Tibial nerve (tissue), 4 donors: ENCODE results near the gene TOP2A. TPM values are rescaled to one million over a fixed set of nuclear protein-coding genes. Genes with fewer than 3 reads are reported as not detected.

Experiments used
- DNase-seq, 2 donors: peaks; one replicate each; pipeline ENCODE4 v3.0.0-alpha.2; 2019; ENCODE audit warnings: low spot score in 2 of 2
- H3K27ac ChIP-seq, 4 donors: fragments of 200-600 bp; sonication (generic) in 3 of 4; one replicate each; pipeline ENCODE4 v1.5.1; 2017 to 2019; ENCODE audit warnings: mild to moderate bottlenecking in 1 of 4
- H3K27me3 ChIP-seq, 2 donors: fragments of 200-600 bp; sonication (generic) in 1 of 2; one replicate each; pipeline versions ENCODE4 v1.5.1 to v1.6.0; 2017 to 2019
- H3K36me3 ChIP-seq, 3 donors: fragments of 200-600 bp; sonication (generic); one replicate each; pipeline ENCODE4 v1.5.1; 2018 to 2019
- H3K4me1 ChIP-seq, 4 donors: fragments of 200-600 bp; sonication (generic) in 3 of 4; one replicate each; pipeline ENCODE4 v1.5.1; 2017 to 2019
- H3K4me3 ChIP-seq, 4 donors: fragments of 200-600 bp; sonication (generic) in 3 of 4; one replicate each; pipeline ENCODE4 v1.5.1; 2017 to 2019; ENCODE audit warnings: mild to moderate bottlenecking in 1 of 4, moderate library complexity in 1 of 4
- H3K9me3 ChIP-seq, 4 donors: fragments of 200-600 bp; sonication (generic) in 3 of 4; one replicate each; pipeline ENCODE4 v1.5.1; 2017 to 2019
- EP300 ChIP-seq, 2 donors: sonication (generic); formaldehyde crosslinking; IDR thresholded peaks; one replicate each; pipeline ENCODE4 v1.6.1; 2017; ENCODE audit warnings: antibody characterized with exemption in 2 of 2, mild to moderate bottlenecking in 1 of 2
- POLR2A ChIP-seq, 2 donors: fragments of 450-650 bp; IDR thresholded peaks; one replicate each; pipeline ENCODE4 v1.6.1; 2017; ENCODE audit warnings: antibody characterized with exemption in 2 of 2, mild to moderate bottlenecking in 2 of 2, moderate library complexity in 2 of 2
- WGBS, 2 donors: methylation state at CpG; one replicate each; pipeline ENCODE4 v1.1.5; 2018; 5-methylcytosine and 5-hydroxymethylcytosine counted together
- total RNA-seq, 4 donors: library from RNA; depleted of rRNA; stranded (reverse); fragments of >200 nt; gene quantifications; one replicate each; pipeline ENCODE4 v1.1.0, GENCODE V29; 2016
- TF ChIP-seq, protein P1 (sequence below), 5 experiments: fragments of 200-600 bp in 3 of 5; fragments of 450-650 bp in 2 of 5; sonication (generic) in 3 of 5; IDR thresholded peaks; one replicate each; pipeline ENCODE4 v1.5.1; 2016 to 2019; ENCODE audit warnings: antibody characterized with exemption in 5 of 5, mild to moderate bottlenecking in 3 of 5, moderate library complexity in 2 of 5

Gene TOP2A
- total RNA-seq, 4 donors from 2014 or later, result 0.21 to 7.1 (median 2.6) TPM

GRCh38 chr17:40351359-40352236 is 66.1 kb downstream of the TOP2A start:
- Histone ChIP-seq H3K9me3 (no peaks in the 10 kb centered on the region), H3K4me3 (no peak overlapping the region), H3K27me3 (no peaks in the 10 kb centered on the region), H3K36me3 (peaks cover 0 to 60% (median 9%) of the 10 kb centered on the region in 3 donors), H3K4me1 (peaks cover 7 to 91% (median 74%) of the 10 kb centered on the region in 4 donors), H3K27ac (peak overlapping the region in 3 of 4 donors; percentile 96 to 98 (median 96))
- DNase-seq, result no peak
- 50 to 55% methylated on average over 27 of the region's 27 CpGs for WGBS, 2 donors
- TF ChIP-seq, protein P1, sequence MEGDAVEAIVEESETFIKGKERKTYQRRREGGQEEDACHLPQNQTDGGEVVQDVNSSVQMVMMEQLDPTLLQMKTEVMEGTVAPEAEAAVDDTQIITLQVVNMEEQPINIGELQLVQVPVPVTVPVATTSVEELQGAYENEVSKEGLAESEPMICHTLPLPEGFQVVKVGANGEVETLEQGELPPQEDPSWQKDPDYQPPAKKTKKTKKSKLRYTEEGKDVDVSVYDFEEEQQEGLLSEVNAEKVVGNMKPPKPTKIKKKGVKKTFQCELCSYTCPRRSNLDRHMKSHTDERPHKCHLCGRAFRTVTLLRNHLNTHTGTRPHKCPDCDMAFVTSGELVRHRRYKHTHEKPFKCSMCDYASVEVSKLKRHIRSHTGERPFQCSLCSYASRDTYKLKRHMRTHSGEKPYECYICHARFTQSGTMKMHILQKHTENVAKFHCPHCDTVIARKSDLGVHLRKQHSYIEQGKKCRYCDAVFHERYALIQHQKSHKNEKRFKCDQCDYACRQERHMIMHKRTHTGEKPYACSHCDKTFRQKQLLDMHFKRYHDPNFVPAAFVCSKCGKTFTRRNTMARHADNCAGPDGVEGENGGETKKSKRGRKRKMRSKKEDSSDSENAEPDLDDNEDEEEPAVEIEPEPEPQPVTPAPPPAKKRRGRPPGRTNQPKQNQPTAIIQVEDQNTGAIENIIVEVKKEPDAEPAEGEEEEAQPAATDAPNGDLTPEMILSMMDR (IDR thresholded peaks at IDR 0.05), result no peak
- no peak for TF ChIP-seq POLR2A (IDR thresholded peaks at IDR 0.05)
- TF ChIP-seq EP300 (IDR thresholded peaks at IDR 0.05), result no peak

GRCh38 chr17:40350689-40351358 is 66.9 kb downstream of the TOP2A start:
- no peak for DNase-seq
- peaks cover 7 to 91% (median 77%) of the 10 kb centered on the region in 4 donors for H3K4me1 ChIP-seq
- peaks cover 0 to 53% (median 9%) of the 10 kb centered on the region in 3 donors for H3K36me3 ChIP-seq
- no peaks in the 10 kb centered on the region for H3K27me3 ChIP-seq
- H3K27ac ChIP-seq, result peak overlapping the region; percentile 32 to 98 (median 96)
- no peak overlapping the region for H3K4me3 ChIP-seq
- no peaks in the 10 kb centered on the region for H3K9me3 ChIP-seq
- TF ChIP-seq, protein P1 (IDR thresholded peaks at IDR 0.05), result no peak
- TF ChIP-seq EP300 (IDR thresholded peaks at IDR 0.05) (no peak), POLR2A (IDR thresholded peaks at IDR 0.05) (no peak)
- 36 to 39% methylated on average over 17 of the region's 17 CpGs for WGBS, 2 donors

DNA sequence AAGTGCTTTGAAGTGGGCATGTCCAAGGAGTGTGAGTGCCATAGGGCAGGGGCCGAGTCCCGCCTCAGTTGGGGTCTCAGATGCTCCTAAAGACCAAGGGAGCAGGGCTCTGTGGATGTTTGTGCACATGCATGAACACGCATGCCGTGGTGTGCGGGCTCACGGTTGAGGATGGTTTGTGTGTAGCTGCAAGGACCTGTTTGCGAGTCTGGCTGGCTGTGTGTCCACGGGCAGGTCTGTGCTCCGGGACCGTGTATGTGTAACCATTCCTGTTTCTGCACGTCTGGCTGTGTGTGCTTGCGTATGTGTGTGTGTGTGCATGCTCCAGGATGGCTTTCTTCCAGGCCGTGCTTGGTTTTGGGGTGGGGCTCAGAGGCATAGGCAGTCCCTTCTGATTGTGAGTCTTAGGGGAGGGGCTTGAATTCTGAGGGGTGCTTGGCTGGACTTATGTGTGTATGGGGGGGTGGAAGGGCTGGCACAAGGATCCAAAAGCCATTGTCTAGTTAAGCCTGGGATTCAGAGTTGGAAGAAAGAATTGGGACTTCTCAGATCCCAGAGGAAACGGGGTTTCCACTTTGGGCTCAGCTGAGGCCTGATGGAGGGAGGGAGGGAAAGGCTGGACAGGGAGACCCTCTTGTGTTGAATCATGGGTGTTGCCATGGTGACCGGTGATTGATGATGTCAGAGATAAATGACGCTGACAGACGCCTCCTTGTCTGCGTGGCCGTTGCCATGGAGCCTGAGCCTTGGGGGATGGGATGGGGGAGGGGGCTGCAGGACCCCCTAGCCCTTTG is 67.6 kb downstream of the TOP2A start:
- WGBS, 2 donors, result 25 to 45% methylated on average over 19 of the region's 19 CpGs
- Histone ChIP-seq H3K27ac (peak overlapping the region; percentile 32 to 98 (median 96)), H3K4me3 (no peak overlapping the region), H3K9me3 (no peaks in the 10 kb centered on the region), H3K36me3 (peaks cover 0 to 46% (median 9%) of the 10 kb centered on the region in 3 donors), H3K27me3 (no peaks in the 10 kb centered on the region), H3K4me1 (peaks cover 7 to 91% (median 75%) of the 10 kb centered on the region in 4 donors)
- TF ChIP-seq EP300 (IDR thresholded peaks at IDR 0.05) (no peak), POLR2A (IDR thresholded peaks at IDR 0.05) (no peak)
- TF ChIP-seq, protein P1 (IDR thresholded peaks at IDR 0.05), result no peak
- DNase-seq, result no peak

DNA sequence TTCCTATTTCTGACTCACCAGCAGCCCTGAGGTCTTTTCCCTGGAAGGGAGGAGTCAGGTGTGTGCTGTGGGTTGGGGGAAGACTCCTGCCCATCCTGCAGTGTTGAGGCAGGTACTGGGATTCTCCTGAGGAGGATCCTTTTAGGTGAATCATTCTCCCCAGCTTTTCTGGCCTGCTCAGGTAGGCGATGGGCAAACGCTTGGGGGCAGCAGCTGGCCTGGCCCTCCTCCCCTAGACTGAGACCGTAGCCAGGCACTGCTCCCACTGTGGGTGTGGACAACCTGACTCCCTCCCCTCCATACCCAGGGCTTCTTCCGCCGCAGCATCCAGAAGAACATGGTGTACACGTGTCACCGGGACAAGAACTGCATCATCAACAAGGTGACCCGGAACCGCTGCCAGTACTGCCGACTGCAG is 68.2 kb downstream of the TOP2A start:
- TF ChIP-seq POLR2A (IDR thresholded peaks at IDR 0.05) (no peak), EP300 (IDR thresholded peaks at IDR 0.05) (no peak)
- TF ChIP-seq, protein P1 (IDR thresholded peaks at IDR 0.05), result no peak
- Histone ChIP-seq H3K4me3 (no peak overlapping the region), H3K9me3 (no peaks in the 10 kb centered on the region), H3K36me3 (peaks cover 0 to 41% (median 8%) of the 10 kb centered on the region in 3 donors), H3K27me3 (no peaks in the 10 kb centered on the region), H3K27ac (peak overlapping the region; percentile 14 to 98 (median 96)), H3K4me1 (peaks cover 7 to 91% (median 75%) of the 10 kb centered on the region in 4 donors)
- WGBS, 2 donors, result 25 to 27% methylated on average over 8 to 10 of the region's 10 CpGs
- DNase-seq, result no peak
